Activated naive CD4-positive, alpha-beta T cell treated with anti-CD3 and anti-CD28 coated beads, Interleukin-2, amount 50 U/mL, for 24 hours (primary cell): ENCODE data around the gene CD68.
A peak's percentile ranks its signal among the peaks of the same experiment; 100 is the strongest.

Source experiments
- H3K27ac Mint-ChIP-seq: one replicate; pipeline ENCODE4 v1.8.0; 2021; ENCODE audit warnings: mild to moderate bottlenecking, mixed read lengths
- H3K27me3 Mint-ChIP-seq: one replicate; pipeline ENCODE4 v1.8.0; 2021; ENCODE audit warnings: mixed read lengths
- H3K36me3 Mint-ChIP-seq: one replicate; pipeline ENCODE4 v1.8.0; 2021; ENCODE audit warnings: mixed read lengths
- H3K4me1 Mint-ChIP-seq: one replicate; pipeline ENCODE4 v1.8.0; 2021; ENCODE audit warnings: mixed read lengths
- H3K4me3 Mint-ChIP-seq: one replicate; pipeline ENCODE4 v1.8.0; 2021; ENCODE audit warnings: mild to moderate bottlenecking, mixed read lengths
- H3K9me3 Mint-ChIP-seq: one replicate; pipeline ENCODE4 v1.8.0; 2021; ENCODE audit warnings: mixed read lengths

CD68 gene

DNA sequence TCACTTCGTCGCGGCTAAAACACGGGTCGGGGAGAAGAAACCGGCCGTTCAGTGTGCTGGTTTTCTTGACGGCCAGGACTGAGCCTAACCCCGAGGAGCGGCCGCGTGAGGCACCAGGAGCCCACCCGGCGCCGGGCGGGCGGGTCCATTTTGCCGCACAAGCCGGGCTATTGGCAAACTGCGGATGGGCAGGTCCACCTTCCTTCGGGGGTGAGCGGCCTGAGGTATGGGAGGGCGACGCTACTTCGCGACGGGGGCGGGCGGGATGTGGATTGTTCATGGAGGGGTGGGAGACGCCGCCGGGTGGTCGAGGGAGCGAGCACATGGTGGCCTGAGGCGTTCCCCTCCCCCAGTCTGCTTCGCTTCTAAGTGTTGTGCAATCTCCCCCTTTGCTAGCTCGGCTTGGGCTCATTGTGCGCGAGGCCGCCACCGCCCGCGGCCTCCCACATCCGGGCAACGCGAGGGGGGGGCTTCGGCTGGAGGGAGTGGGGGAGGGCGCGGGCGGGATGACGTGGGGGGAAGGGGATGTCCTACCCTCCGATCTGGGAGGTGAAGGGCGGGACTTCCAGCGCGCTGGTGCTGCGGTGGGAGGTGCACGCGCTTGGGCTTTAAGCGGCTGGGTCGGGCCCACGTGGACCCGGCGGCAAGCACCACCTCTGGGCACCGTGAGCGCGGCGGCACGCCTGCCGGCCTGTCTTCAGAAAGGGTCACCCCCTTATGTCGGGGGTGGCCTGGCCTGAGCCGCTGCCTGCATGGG, 5.9 kb upstream of the CD68 start:
- Mint-ChIP-seq H3K36me3 (peaks cover 40% of the 10 kb centered on the region), H3K4me1 (peaks cover 49% of the 10 kb centered on the region)

DNA sequence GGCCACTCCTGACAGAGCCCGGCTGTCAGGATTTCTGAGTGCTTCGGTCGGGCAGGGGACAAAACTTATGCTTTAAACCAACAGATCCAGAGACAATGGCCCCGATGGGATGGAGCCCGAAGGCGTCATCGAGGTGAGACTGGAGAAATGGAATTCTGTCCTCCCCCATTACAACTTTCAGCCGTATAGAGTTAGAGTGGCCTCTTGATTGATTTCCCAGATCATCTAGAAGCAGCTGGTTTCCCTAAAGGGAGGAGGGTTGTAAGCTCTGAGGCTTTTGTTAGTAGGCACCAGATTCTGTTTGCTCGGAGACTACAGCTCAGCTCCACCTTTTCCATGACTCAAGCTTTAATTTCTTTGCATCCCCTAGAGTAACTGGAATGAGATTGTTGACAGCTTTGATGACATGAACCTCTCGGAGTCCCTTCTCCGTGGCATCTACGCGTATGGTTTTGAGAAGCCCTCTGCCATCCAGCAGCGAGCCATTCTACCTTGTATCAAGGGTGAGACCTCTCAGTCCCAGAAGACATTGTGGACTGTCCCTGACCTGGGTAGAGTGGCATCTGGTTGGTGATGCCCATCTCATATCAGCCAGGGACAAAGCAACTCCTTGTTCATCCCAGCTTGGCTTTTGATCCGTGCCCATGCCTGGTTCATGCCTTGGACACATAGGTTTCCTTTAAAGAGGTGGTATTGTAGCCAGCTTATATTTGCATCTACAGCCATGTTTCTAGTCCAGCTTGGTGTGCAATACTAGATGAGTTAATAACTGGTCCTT, 5.1 kb upstream of the CD68 start:
- H3K9me3 Mint-ChIP-seq = no peaks in the 10 kb centered on the region
- peak overlapping the region; percentile 100 for H3K27ac Mint-ChIP-seq
- peak overlapping the region; percentile 98 for H3K4me3 Mint-ChIP-seq
- peaks cover 42% of the 10 kb centered on the region for H3K36me3 Mint-ChIP-seq
- no peaks in the 10 kb centered on the region for H3K27me3 Mint-ChIP-seq
- H3K4me1 Mint-ChIP-seq = peaks cover 58% of the 10 kb centered on the region

More for the DNA sequence above, 5.9 kb upstream of the CD68 start:
- Mint-ChIP-seq H3K27me3 (no peaks in the 10 kb centered on the region), H3K9me3 (no peaks in the 10 kb centered on the region), H3K4me3 (peak overlapping the region; percentile 98), H3K27ac (peak overlapping the region; percentile 100)

DNA sequence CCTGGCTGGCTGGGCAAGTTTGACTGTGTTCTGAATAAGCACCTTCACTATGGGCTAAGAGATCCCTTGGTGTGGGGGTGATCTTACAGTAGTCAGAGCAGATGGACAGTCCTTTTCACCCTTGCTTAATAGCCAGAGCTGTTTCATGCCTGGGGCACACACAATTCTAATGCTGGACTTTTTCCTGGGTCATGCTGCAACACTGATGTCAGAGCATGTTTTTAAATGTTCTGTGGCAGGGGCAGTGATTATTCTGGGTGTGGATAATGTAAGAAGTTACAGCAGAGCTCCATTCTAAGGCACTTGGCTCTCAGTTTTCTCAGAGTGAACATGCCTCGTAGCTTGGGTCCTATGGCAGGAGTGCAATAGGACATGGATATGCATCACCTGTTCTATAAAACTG, 4.0 kb upstream of the CD68 start:
- Mint-ChIP-seq H3K9me3 (no peaks in the 10 kb centered on the region), H3K4me3 (peak overlapping the region; percentile 98), H3K27me3 (no peaks in the 10 kb centered on the region), H3K4me1 (peaks cover 69% of the 10 kb centered on the region), H3K36me3 (peaks cover 40% of the 10 kb centered on the region), H3K27ac (peak overlapping the region; percentile 100)

DNA sequence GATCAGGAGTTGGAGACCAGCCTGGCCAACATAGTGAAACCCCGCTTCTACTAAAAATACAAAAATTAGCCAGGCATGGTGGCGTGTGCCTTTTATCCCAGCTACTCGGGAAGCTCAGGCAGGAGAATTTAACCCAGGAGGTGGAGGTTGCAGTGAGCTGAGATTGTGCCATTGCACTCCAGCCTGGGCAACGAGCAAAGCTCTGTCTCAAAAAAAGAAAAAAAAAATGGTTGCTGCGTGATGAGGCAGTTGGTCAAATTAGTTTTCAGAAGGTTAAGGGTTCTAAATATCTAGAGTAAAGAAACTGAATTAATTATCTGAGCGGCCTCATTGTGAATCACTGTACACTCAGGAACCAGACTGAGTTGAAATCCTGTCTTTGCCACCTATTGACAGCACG, 3.5 kb upstream of the CD68 start:
- Mint-ChIP-seq H3K4me3 (peak overlapping the region; percentile 98), H3K27ac (peak overlapping the region; percentile 100), H3K4me1 (peaks cover 74% of the 10 kb centered on the region), H3K36me3 (peaks cover 40% of the 10 kb centered on the region), H3K27me3 (no peaks in the 10 kb centered on the region), H3K9me3 (no peaks in the 10 kb centered on the region)

DNA sequence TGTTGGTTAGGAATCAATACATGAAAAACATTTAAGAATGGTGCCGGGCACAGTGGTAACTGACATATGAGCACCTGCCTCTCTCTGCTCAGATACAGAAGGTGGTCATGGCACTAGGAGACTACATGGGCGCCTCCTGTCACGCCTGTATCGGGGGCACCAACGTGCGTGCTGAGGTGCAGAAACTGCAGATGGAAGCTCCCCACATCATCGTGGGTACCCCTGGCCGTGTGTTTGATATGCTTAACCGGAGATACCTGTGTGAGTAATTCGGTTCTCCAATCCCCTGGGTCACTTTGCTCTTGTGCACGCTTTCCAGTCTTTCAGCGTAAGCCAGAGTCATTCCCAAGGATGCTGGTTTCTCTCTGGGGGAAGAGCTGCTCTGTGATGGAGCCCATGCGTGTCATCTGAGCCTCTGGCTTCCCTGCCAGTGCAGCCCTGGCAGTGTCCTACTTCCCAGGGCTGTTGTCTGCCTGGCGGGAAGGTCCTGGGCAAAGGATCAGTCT, 3.0 kb upstream of the CD68 start:
- peak overlapping the region; percentile 98 for H3K4me3 Mint-ChIP-seq
- H3K36me3 Mint-ChIP-seq = peaks cover 37% of the 10 kb centered on the region
- H3K27me3 Mint-ChIP-seq = no peaks in the 10 kb centered on the region
- peaks cover 74% of the 10 kb centered on the region for H3K4me1 Mint-ChIP-seq
- no peaks in the 10 kb centered on the region for H3K9me3 Mint-ChIP-seq
- H3K27ac Mint-ChIP-seq = peak overlapping the region; percentile 100

DNA sequence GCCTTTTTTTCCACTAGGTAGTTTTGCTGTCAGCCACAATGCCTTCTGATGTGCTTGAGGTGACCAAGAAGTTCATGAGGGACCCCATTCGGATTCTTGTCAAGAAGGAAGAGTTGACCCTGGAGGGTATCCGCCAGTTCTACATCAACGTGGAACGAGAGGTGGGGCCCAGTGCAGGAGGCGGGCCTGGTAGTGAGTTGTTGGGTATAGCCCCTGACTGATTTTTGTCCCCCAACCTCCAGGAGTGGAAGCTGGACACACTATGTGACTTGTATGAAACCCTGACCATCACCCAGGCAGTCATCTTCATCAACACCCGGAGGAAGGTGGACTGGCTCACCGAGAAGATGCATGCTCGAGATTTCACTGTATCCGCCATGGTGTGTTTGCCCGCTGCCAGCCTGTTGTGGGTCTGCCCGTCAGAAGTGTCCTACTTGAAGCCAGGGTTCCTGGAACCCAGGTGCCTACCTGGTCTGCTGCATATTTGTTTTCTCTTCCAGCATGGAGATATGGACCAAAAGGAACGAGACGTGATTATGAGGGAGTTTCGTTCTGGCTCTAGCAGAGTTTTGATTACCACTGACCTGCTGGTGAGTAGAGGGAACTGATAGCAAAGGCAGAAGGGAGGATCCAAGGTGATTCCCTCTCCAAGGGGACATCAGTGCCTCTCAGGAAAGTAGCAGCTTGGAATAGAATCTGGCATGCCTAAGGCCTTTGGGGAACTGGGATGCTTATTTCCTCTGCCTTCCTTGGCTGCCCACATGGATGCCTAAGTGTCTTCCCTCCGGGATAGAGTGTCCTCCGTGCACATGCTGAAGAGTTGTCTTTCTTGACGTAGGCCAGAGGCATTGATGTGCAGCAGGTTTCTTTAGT, 1.9 kb upstream of the CD68 start:
- H3K4me3 Mint-ChIP-seq = peak overlapping the region; percentile 98
- H3K36me3 Mint-ChIP-seq = peaks cover 36% of the 10 kb centered on the region
- H3K27ac Mint-ChIP-seq = peak overlapping the region; percentile 100
- H3K9me3 Mint-ChIP-seq = no peaks in the 10 kb centered on the region
- peaks cover 74% of the 10 kb centered on the region for H3K4me1 Mint-ChIP-seq
- no peaks in the 10 kb centered on the region for H3K27me3 Mint-ChIP-seq

DNA sequence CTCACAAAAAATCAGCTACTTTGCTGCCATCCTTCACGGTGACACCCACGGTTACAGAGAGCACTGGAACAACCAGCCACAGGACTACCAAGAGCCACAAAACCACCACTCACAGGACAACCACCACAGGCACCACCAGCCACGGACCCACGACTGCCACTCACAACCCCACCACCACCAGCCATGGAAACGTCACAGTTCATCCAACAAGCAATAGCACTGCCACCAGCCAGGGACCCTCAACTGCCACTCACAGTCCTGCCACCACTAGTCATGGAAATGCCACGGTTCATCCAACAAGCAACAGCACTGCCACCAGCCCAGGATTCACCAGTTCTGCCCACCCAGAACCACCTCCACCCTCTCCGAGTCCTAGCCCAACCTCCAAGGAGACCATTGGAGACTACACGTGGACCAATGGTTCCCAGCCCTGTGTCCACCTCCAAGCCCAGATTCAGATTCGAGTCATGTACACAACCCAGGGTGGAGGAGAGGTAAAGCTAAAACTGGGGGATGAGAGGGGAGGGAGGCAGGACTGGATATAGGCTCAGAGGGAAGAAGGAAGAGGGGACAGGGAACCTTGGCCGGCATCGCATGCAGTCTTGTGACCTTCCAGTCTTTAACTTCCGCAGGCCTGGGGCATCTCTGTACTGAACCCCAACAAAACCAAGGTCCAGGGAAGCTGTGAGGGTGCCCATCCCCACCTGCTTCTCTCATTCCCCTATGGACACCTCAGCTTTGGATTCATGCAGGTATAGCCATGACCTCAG, 581 bp downstream of the CD68 start:
- no peaks in the 10 kb centered on the region for H3K27me3 Mint-ChIP-seq
- peaks cover 82% of the 10 kb centered on the region for H3K4me1 Mint-ChIP-seq
- H3K4me3 Mint-ChIP-seq = peak overlapping the region; percentile 81
- peaks cover 24% of the 10 kb centered on the region for H3K36me3 Mint-ChIP-seq
- no peaks in the 10 kb centered on the region for H3K9me3 Mint-ChIP-seq
- peak overlapping the region; percentile 95 for H3K27ac Mint-ChIP-seq

DNA sequence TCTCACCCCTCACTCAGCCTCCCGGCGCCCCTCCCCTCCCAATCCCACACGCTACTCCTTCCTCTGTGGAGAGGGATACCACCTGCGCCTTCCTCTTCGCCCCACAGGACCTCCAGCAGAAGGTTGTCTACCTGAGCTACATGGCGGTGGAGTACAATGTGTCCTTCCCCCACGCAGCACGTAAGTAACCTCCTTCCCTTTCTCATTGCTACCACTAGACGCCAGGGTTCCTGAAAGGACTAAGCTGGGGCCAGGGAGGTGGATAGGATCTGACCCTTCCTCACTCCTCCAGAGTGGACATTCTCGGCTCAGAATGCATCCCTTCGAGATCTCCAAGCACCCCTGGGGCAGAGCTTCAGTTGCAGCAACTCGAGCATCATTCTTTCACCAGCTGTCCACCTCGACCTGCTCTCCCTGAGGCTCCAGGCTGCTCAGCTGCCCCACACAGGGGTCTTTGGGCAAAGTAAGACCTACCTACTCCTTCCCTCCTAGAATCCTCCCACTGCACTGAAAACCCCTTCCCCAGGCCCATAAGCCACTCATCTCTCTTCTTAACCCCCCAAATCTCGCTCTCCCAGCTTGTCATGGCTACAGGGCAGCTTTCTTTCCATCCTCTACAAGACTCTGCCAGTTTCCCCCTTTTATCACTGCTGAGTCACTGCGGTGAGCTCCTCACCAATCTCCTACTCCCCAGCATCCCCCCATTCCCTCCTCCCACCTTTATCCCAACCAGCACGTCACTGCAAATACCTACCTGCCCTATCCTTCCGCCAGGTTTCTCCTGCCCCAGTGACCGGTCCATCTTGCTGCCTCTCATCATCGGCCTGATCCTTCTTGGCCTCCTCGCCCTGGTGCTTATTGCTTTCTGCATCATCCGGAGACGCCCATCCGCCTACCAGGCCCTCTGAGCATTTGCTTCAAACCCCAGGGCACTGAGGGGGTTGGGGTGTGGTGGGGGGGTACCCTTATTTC, 1.5 kb downstream of the CD68 start:
- peaks cover 23% of the 10 kb centered on the region for H3K36me3 Mint-ChIP-seq
- peak overlapping the region; percentile 9 for H3K4me3 Mint-ChIP-seq
- H3K27me3 Mint-ChIP-seq = no peaks in the 10 kb centered on the region
- peaks cover 83% of the 10 kb centered on the region for H3K4me1 Mint-ChIP-seq
- peak overlapping the region; percentile 32 for H3K27ac Mint-ChIP-seq
- no peaks in the 10 kb centered on the region for H3K9me3 Mint-ChIP-seq

DNA sequence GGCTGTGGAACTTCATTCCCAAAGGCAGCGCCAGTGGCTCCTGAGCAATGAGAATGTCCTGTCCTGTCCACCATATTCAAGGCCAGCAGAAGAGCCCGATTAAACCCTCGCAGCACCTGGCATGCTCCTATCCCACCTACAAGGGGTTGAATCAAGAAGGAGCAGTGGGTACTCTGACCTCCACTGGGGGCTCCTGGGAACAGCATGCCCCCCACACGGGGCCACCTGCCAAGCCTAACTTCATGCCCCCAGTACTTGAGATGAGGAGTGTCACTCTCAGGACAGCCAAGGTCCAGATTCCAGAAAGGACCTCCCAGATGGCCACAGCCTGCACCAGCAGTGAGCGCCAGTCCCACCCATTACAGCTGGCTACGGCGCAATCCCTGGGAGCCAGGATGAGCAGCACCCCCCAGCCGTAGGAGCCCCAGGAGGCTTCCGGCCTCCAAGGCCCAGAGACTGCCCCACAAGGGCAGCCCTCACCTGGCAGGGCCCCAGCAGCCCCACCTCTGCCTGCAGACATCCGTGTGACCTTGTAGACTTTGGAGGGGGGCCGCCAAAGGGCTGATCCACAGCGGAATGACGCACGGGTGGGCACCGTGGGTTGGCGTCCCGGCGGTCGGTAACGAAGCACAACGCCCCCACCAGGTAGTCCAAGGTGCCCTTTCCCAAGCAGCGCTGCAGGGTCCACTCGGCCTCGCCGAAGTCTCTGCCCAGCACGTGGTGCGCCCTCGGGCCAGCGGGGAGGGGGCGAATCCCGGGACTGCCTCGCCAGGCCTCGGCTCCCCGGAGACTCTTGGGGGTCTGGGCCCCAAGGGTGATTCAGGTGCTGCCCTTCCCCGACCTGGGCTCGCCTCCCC, 3.2 kb downstream of the CD68 start:
- Mint-ChIP-seq H3K36me3 (peaks cover 15% of the 10 kb centered on the region), H3K4me3 (peak overlapping the region; percentile 54), H3K27ac (peak overlapping the region; percentile 100), H3K27me3 (no peaks in the 10 kb centered on the region), H3K4me1 (peaks cover 68% of the 10 kb centered on the region), H3K9me3 (no peaks in the 10 kb centered on the region)

DNA sequence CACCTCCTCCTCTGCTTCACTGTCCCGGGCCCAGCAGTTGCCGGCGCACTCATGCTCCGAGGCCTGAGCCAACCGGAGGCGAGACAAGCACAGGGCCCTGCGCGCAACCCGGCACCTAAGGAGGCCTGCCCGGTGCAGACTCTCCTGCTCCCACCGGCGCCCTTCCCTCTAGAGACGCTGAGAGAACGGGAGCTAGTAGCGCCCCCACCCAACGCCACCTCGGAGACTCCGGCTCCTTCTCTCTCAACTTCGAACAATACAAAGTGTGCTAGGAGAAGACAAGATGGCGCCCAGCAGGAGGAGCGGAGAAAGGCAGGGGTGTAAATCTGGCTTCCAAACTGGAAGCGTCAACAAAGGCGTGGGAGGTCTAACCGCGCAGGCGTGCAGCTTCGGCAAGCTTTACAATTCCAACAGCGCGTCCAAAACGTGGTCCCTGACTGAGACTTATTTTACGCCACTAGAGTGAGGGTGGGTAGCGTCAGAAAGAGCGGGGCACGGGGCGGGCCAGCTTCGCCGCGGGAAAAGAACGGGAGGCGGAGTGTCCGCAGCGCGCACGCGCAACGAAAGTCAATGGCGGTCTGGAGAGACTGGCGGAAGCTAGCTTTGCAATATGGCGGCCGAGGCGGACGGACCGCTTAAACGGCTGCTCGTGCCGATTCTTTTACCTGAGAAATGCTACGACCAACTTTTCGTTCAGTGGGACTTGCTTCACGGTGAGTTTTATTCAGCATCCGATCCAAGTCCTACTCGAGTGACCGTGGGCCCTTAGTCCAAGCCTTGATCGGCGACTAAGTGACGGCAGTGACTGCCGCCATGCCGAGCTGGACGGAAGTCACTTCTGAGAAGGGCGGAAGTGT, 4.0 kb downstream of the CD68 start, which contains the start of gene MPDU1:
TSS of gene MPDU1 (plus strand) at position 600 of the 857 bp plus-strand sequence. CDS start at position 611, 11 bp downstream.
- Mint-ChIP-seq H3K36me3 (peaks cover 8% of the 10 kb centered on the region), H3K9me3 (no peaks in the 10 kb centered on the region), H3K4me3 (peak within 1 kb of the TSS; percentile 97), H3K4me1 (peaks cover 60% of the 10 kb centered on the region), H3K27ac (peak within 1 kb of the TSS; percentile 100), H3K27me3 (no peaks in the 10 kb centered on the region)

DNA sequence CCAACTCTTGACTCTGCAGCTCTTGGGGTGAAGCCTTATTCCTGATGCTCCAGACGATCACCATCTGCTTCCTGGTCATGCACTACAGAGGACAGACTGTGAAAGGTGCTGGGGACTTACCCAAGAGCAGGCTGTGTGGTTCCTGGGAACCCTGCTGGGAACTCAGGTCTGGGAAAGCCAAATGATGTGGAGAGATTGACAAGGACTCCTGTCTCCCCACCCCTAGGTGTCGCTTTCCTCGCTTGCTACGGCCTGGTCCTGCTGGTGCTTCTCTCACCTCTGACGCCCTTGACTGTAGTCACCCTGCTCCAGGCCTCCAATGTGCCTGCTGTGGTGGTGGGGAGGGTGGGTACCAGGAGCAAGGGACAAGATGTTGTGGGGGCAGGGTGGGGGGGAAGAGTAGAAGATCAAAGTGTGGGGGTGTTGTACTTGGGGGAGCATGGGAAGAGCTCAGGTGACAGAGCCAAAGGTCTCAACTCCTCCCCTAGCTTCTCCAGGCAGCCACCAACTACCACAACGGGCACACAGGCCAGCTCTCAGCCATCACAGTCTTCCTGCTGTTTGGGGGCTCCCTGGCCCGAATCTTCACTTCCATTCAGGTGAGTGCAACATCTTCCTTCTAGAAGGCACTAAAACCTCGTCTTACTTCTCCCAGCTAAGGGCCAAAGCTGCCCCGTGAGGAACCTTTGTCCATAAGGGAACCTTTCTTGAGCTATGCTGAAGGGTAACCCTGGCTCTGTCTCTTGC, 7.4 kb downstream of the CD68 start:
- H3K27me3 Mint-ChIP-seq = no peaks in the 10 kb centered on the region
- H3K4me1 Mint-ChIP-seq = peaks cover 27% of the 10 kb centered on the region
- peak overlapping the region; percentile 86 for H3K27ac Mint-ChIP-seq
- peaks cover 9% of the 10 kb centered on the region for H3K36me3 Mint-ChIP-seq
- H3K4me3 Mint-ChIP-seq = no peak overlapping the region
- H3K9me3 Mint-ChIP-seq = no peaks in the 10 kb centered on the region
